SHP77 treated with DMSO at 0.1 percent for 48 hours (cell line): Measurements from ENCODE around the gene HDAC11.
"Not testable (repeated sequence)": the region's sequence is repeated elsewhere in the genome, so short reads cannot be mapped to it uniquely, and the experiment has no call there.

Source experiments
- DNase-seq: peaks from one replicate; lab custom pipeline; 2025; lab: John Stamatoyannopoulos, UW

The HDAC11 gene

GRCh38 chr3:13507570-13508339, 27.6 kb downstream of the HDAC11 start:
- DNase-seq: no peak

DNA sequence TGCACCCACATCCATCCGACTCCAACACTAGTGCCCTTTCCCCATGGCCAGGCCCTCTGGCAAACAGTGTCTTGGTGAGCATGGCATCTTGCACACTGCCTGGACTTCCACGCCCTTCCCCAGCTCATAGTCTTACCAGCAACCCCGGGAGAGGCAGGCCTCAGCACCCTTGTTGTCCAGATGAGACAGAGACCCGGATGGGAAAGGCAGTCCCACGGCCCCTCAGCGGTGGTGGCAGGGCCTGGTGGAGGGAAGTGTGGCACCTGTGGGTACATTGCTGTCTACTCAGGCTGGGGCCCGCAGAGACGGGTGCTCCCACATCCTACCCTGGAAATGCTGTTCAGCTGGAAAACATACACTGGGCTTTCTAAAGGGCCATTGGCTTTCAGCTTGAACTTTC, 28.4 kb downstream of the HDAC11 start:
- no peak for DNase-seq

GRCh38 chr3:13509059-13509815, 29.1 kb downstream of the HDAC11 start:
- no peak for DNase-seq

GRCh38 chr3:13509816-13510192, 29.7 kb downstream of the HDAC11 start:
- DNase-seq: no peak

DNA sequence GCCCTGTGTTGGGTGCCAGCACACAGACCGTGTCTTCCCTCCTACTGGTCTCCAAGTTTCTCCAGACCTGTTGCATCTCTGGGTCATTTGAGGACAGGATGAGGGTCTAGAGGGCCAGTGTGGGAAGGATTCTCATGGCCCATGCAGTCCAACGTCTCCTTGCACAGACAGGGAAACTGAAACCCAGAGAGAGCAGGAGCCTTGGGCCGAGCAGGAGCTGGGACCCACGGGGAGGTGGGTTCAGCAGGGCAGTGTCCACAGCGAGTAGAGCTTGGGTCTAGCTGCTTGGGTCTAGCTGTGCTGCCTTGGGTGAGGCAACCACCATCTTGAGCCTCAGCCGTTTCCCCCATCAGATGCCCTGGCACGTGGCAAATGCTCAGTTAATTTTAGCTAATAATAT, 32.3 kb downstream of the HDAC11 start:
- no peak for DNase-seq

GRCh38 chr3:13513051-13513912, 33.2 kb downstream of the HDAC11 start:
- DNase-seq: no peak

- DNase-seq: no peak
Observed at GRCh38 chr3:13513913-13514517, 33.9 kb downstream of the HDAC11 start.

GRCh38 chr3:13514639-13515435, 34.7 kb downstream of the HDAC11 start:
- DNase-seq: no peak

DNA sequence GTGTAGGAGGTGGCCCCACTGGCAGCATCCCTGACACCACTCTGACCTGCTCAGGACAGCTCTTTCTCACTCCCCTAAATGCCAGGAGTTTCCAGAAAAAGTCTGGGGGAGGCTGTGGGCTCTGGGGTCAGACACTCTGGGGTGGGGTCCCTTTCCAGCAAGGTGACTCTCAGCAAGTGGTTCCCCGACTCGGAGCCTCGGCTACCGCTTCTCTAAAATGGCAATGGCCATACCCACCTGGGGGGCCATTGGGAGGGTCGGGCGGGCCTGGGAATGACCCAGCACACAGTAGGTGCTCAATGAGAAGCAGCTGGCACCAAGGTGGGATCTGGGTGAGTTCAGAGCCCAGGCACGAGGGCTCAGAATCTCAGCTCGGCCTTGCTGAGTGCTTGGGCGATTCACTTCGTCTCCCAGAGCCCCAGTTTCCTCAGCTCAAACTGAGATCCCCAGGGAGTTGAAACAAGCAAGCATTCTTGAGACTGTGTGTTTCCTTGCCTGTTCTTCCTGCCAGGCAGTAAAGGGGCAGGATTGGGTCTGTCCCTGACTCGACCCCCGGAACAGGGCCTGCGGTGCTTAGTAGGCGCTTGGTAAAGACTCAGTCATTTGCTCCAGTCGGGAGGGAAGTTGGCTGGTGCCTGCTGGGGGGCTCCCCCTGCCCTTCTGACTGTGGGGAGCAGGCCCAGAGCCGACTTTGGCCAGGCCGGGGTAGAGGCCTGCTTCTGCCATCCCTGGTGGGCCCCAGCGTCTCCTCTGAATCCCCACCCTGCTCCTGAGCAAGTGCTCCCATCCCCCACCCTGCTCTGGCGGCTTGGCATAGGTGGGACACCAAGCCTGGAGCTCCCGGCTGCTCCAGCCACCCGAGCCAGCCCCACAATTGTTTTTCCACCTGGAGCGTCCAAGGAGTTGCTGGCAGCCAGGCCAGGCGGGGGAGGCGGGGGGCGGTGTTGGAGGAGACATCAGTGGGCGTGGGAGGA, 36.0 kb downstream of the HDAC11 start:
- no peak for DNase-seq

DNA sequence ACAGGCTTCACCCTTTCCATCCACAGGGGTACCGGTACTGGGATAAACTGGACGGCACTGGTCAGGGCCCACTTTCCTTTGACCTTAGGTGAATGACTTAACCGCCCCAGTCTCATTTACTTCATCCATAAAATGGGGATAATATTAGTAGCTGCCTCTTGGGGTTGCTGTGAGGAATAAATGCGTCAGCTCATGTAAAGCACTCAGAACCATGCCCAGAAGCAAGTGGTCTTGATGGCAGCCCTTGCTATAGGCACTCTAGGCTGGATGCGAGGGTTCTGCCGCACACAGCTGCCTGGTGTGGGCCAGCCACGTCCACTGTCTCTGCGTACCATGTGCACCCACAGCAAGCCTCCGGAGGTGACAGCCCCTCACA, 36.6 kb downstream of the HDAC11 start:
- no peak for DNase-seq

- DNase-seq: no peak
Observed at GRCh38 chr3:13517253-13517977, 37.3 kb downstream of the HDAC11 start.

DNA sequence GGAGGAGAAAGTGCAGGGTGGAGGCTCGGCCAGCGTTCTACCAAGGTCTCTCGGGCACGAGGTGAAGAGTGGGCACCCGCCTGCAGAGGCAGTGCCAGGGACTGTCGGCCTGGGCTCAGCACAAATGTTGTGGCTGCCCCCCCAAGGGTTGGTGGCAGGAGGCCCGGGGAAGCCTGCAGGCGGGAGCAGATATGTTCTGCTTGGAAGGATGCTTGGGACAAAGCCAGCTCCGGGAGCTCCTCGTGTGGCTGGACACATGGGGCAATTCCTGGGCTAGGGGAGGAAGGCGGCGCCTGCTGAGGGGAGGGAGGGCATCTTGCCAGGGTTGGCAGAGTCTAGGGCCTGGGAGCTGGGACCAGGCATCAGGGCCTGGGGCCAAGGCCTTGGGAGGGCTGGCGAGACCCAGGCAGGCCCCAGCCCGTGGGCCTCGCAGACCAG, 38.4 kb downstream of the HDAC11 start:
- DNase-seq: no peak

DNA sequence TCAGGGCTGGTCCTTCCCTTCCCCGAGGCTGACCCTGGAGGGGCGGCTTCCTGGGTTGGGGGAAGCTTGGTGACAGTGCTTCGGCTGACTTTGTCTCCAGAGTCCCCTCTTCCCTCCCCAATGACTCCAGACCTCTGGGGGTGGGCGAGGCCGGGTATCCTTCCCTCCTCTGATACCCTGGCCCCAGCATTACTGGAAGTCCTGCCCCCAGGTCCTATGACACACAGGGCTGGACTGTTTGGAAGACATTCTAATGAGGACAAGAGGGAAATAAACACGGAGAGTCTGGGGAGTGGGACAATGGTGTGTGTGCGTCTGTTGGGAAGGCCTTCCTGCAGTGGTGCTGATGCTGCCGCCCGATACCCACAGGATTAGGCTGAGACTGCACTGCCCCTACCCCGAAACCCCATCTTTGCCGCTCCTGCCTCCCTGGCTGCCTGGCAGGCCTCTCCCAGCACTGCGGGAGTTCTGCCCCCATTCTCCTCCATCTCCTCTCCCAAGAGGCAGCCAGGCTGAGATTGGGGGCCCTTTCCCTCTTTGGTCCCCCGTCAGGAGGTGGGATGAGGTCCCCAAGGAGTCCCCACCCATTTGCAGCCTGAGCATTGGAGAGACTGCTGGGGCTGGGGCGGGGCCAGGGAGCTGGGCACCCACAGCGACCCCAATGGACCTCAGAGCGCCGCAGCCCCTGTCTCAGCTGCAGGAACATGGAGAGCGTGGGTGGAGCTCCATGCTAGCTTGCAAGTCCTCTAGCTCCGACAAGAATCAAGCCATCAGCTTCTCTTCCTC, 39.1 kb downstream of the HDAC11 start:
- no peak for DNase-seq

DNA sequence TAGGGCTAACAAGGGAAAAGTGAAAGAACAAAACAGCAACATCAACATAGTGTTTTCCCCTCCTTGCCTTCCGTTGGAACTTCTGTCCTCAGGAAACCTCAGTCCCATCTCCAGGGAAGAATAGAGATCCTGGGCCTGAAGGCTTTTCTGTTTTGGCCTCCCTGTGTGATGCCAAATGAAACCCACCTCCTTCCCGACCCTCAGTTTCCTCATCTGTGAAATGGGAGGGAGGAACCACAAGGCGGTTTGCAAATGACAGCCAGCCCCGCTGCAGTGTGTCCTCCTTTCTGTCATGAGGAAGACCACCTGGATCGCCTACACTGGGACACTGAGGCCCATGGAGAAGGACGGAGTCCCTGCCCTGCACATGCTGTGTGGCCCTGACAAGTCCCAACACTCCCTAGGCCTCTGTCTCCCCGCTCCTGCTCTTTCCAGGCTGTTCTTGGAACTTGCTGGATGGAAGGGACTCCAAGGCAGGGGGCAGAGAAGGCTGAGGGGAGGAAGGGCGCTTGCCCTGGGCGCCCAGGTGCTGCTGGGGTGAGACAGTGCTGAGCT, 40.3 kb downstream of the HDAC11 start:
- no peak for DNase-seq

GRCh38 chr3:13521309-13521708, 41.2 kb downstream of the HDAC11 start:
- DNase-seq: no peak

GRCh38 chr3:13521749-13522148, 41.6 kb downstream of the HDAC11 start:
- not testable (repeated sequence) for DNase-seq

DNA sequence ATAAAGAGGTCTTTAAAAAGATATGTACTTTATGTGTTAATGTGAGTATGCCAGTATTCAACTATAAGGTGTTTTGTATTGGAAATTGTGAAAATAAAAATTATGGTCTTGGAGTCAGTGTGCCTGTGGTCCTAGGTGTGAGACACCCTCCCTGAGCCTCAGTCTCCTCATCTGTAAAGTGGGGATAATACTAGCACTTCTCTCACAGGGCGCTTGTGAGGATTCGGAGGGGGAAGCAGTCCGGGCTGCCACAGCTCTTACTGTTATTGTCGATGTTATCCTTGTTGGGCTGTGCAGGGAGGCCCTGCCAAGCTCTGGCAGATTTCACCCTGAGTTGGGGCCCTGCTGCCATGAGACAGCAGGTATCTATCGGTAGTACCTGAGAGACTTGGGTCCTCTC, 42.1 kb downstream of the HDAC11 start:
- no peak for DNase-seq

GRCh38 chr3:13524979-13525669, 45.0 kb downstream of the HDAC11 start:
- DNase-seq: no peak
